ENCODE data around the gene TP63. TPM values are rescaled to one million over a fixed set of nuclear protein-coding genes. Genes with fewer than 3 reads are reported as not detected.

Gene TP63
- polyA plus RNA-seq, 2 of the 4 experiments (the other 2 are of a cell fraction), result 1.5 to 5.4 TPM

DNA sequence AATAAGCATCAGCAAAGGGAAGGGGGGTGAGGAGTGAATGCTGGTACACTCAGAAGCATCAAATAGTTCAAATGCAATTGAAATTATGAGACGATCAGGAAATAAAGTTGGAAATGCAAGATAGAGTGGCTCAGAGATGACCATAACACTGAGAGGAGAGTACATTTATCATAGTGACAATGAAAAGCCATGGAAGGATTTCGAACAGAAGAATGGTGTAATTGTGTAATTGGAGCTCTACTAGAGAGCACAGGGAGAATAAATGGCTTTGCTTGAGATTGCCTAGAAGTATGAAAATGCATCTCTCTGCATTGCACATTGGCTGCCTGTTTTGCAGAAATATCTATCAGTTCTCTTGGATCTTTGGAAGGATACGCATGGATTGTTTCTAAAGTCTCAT is 163.3 kb downstream of the TP63 start:
- no peak for FAIRE-seq

DNA sequence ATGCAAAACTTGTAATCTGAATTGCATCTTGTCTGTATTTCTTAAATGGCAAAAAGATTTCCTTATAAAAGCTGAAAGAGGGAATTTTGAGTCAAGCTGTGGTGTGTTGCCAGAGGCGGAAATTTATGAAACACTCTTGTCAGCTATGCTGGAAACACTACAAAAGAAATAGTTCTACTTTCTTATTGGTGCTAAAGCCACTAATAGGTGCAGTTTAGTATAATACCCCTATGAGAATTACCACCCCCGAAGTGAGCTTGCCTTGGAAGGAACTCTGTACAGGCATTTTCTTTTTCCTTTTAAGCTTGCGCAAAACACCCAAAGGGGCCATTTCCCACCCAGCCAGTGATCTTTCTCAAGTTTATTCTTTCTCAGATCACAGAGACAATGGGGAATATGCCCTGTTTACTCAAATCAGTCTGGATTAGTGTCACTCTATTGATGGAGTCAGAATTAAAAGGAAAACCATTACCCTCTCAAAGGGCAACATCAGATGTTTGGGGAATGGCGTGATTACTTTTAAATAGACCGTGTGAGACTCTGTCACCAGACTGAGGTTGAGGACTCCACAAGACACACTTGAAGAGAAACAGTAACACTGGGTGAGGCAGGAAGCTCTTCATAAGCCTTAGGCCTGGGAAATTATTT is 166.0 kb downstream of the TP63 start:
- FAIRE-seq (no peak), ATAC-seq (no peak), DNase-seq (ENCODE audit: low read depth in 1 of 2, low spot score in 1 of 2) (no peak)
- Histone ChIP-seq H3K4me2 (no peak overlapping the region), H3K4me3 (no peak overlapping the region), H3K4me1 (peaks cover 5% of the 10 kb centered on the region; the same call in 1 of the 3 replicates), H3K27ac (no peak overlapping the region), H3K9me3 (no peaks in the 10 kb centered on the region)
- WGBS (ENCODE audit: missing lambda C conversion rate), result 81% methylated on average over 5 of the region's 5 CpGs
- no peak for TF ChIP-seq POLR2AphosphoS2 (conservative IDR thresholded peaks at IDR 0.05; ENCODE audit: low read length)
- no peak for TF ChIP-seq RAD21 (conservative IDR thresholded peaks at IDR 0.05 in 1 of 2, IDR thresholded peaks at IDR 0.05 in 1 of 2)
- TF ChIP-seq ZFP36 (IDR thresholded peaks at IDR 0.05; ENCODE audit: borderline replicate concordance, partially characterized antibody), result no peak
- no peak for TF ChIP-seq FOSB (CRISPR knock-in tag; IDR thresholded peaks at IDR 0.05)
- no peak for TF ChIP-seq JUN (IDR thresholded peaks at IDR 0.05)
- no peak for TF ChIP-seq RNF2 (IDR thresholded peaks at IDR 0.05; ENCODE audit: borderline replicate concordance, low read depth)
- TF ChIP-seq JUNB (IDR thresholded peaks at IDR 0.05), result no peak
- TF ChIP-seq, protein P1, sequence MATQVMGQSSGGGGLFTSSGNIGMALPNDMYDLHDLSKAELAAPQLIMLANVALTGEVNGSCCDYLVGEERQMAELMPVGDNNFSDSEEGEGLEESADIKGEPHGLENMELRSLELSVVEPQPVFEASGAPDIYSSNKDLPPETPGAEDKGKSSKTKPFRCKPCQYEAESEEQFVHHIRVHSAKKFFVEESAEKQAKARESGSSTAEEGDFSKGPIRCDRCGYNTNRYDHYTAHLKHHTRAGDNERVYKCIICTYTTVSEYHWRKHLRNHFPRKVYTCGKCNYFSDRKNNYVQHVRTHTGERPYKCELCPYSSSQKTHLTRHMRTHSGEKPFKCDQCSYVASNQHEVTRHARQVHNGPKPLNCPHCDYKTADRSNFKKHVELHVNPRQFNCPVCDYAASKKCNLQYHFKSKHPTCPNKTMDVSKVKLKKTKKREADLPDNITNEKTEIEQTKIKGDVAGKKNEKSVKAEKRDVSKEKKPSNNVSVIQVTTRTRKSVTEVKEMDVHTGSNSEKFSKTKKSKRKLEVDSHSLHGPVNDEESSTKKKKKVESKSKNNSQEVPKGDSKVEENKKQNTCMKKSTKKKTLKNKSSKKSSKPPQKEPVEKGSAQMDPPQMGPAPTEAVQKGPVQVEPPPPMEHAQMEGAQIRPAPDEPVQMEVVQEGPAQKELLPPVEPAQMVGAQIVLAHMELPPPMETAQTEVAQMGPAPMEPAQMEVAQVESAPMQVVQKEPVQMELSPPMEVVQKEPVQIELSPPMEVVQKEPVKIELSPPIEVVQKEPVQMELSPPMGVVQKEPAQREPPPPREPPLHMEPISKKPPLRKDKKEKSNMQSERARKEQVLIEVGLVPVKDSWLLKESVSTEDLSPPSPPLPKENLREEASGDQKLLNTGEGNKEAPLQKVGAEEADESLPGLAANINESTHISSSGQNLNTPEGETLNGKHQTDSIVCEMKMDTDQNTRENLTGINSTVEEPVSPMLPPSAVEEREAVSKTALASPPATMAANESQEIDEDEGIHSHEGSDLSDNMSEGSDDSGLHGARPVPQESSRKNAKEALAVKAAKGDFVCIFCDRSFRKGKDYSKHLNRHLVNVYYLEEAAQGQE (IDR thresholded peaks at IDR 0.05), result no peak
- TF ChIP-seq HEYL (CRISPR knock-in tag; IDR thresholded peaks at IDR 0.05), result no peak
- no peak for TF ChIP-seq ZSCAN20 (CRISPR knock-in tag; IDR thresholded peaks at IDR 0.05)
- TF ChIP-seq, protein P2, sequence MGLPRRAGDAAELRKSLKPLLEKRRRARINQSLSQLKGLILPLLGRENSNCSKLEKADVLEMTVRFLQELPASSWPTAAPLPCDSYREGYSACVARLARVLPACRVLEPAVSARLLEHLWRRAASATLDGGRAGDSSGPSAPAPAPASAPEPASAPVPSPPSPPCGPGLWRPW (IDR thresholded peaks at IDR 0.05), result no peak
- no peak for TF ChIP-seq NFE2L2 (conservative IDR thresholded peaks at IDR 0.05; ENCODE audit: low read length)
- no peak for TF ChIP-seq ESRRA (IDR thresholded peaks at IDR 0.05; ENCODE audit: borderline replicate concordance, low read length)
- ChIA-PET POLR2A (no interaction called here), CTCF (interaction anchor here (0.6 kb wide), 1 partner anchor 99 kb away, joined by 4 read pairs; no protein-coding TSS in a partner anchor)

More for the DNA sequence above, 163.3 kb downstream of the TP63 start:
- H3K4me1 ChIP-seq, result peaks cover 3% of the 10 kb centered on the region; the same call in 1 of the 3 replicates
- POLR2A ChIA-PET, result no interaction called here
- WGBS (ENCODE audit: missing lambda C conversion rate), result 87% methylated on average over 3 of the region's 3 CpGs
- H3K9me3 ChIP-seq, result no peaks in the 10 kb centered on the region
- H3K4me3 ChIP-seq, result no peak overlapping the region
- no peak overlapping the region for H3K4me2 ChIP-seq
- CTCF ChIA-PET, result interaction anchor here (1.1 kb wide), 1 partner anchor 17 kb away, joined by 3 read pairs; no protein-coding TSS in a partner anchor
- TF ChIP-seq HOXA7 (CRISPR knock-in tag; IDR thresholded peaks at IDR 0.05), result no peak
- TF ChIP-seq RAD21 (conservative IDR thresholded peaks at IDR 0.05 in 1 of 2, IDR thresholded peaks at IDR 0.05 in 1 of 2), result no peak
- TF ChIP-seq FOSB (CRISPR knock-in tag; IDR thresholded peaks at IDR 0.05), result no peak
- no peak for TF ChIP-seq NR3C1 (IDR thresholded peaks at IDR 0.05)
- no peak for TF ChIP-seq FOSL2 (IDR thresholded peaks at IDR 0.05)
- TF ChIP-seq FOSL2 (CRISPR knock-in tag; IDR thresholded peaks at IDR 0.05), result no peak
- TF ChIP-seq, protein P3, sequence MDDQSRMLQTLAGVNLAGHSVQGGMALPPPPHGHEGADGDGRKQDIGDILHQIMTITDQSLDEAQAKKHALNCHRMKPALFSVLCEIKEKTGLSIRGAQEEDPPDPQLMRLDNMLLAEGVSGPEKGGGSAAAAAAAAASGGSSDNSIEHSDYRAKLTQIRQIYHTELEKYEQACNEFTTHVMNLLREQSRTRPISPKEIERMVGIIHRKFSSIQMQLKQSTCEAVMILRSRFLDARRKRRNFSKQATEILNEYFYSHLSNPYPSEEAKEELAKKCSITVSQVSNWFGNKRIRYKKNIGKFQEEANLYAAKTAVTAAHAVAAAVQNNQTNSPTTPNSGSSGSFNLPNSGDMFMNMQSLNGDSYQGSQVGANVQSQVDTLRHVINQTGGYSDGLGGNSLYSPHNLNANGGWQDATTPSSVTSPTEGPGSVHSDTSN (IDR thresholded peaks at IDR 0.05), result no peak
- no peak for TF ChIP-seq EHMT2 (IDR thresholded peaks at IDR 0.05; ENCODE audit: low read depth)
- no peak for TF ChIP-seq POLR2AphosphoS2 (conservative IDR thresholded peaks at IDR 0.05; ENCODE audit: low read length)
- no peak for TF ChIP-seq EP300 (IDR thresholded peaks at IDR 0.05)
- no peak for TF ChIP-seq HDAC2 (IDR thresholded peaks at IDR 0.05)
- no peak for TF ChIP-seq CBX2 (IDR thresholded peaks at IDR 0.05; ENCODE audit: borderline replicate concordance, low read depth)
- DNase-seq (ENCODE audit: low read depth in 1 of 2, low spot score in 1 of 2) (no peak), ATAC-seq (no peak)
- H3K27ac ChIP-seq, result no peak overlapping the region

All from A549 (cell line).